Stimulated activated CD4-positive, alpha-beta T cell treated with anti-CD3 and anti-CD28 coated beads, Interleukin-4, amount 100 ng/mL, for 4 hours (primary cell): ENCODE data around the gene YIPF2.
A peak's percentile ranks its signal among the peaks of the same experiment; 100 is the strongest.
"Not testable (repeated sequence)": the region's sequence is repeated elsewhere in the genome, so short reads cannot be mapped to it uniquely, and the experiment has no call there.

Source experiments
- DNase-seq, 2 experiments: peaks; one replicate each; pipeline ENCODE4 v3.0.0-alpha.2; 2020

The YIPF2 gene

GRCh38 chr19:10928563-10929401 lies at the start of gene YIPF2, which contains the start of gene TIMM29:
TSS of gene YIPF2 (minus strand) at chr19:10928639. CDS start at chr19:10928410, 229 bp downstream.
TSS of gene TIMM29 (plus strand) at chr19:10928811. CDS start at chr19:10928823, 12 bp downstream.
- DNase-seq = peak; percentile 92 to 94

- no peak for DNase-seq
Measured at GRCh38 chr19:10977742-10978092, 49.3 kb upstream of the YIPF2 start.

GRCh38 chr19:10976131-10976892 lies 47.9 kb upstream of the YIPF2 start:
- no peak for DNase-seq

- no peak for DNase-seq
Measured at GRCh38 chr19:10975374-10976130, 47.1 kb upstream of the YIPF2 start.

- no peak for DNase-seq
Measured at GRCh38 chr19:10971107-10971726, 42.8 kb upstream of the YIPF2 start.

- no peak for DNase-seq
Measured at GRCh38 chr19:10968527-10969135, 40.2 kb upstream of the YIPF2 start.

- no peak for DNase-seq
Measured at GRCh38 chr19:10966809-10967208, 38.4 kb upstream of the YIPF2 start.

GRCh38 chr19:10965398-10965797 lies 37.0 kb upstream of the YIPF2 start:
- no peak for DNase-seq

GRCh38 chr19:10964903-10965302 lies 36.5 kb upstream of the YIPF2 start:
- DNase-seq = no peak

GRCh38 chr19:10963865-10964264 lies 35.4 kb upstream of the YIPF2 start:
- DNase-seq = no peak

GRCh38 chr19:10962863-10963262 lies 34.4 kb upstream of the YIPF2 start:
- DNase-seq = no peak

GRCh38 chr19:10961073-10961860 lies 32.8 kb upstream of the YIPF2 start:
- no peak for DNase-seq

- DNase-seq = peak; percentile 97 to 99
Measured at GRCh38 chr19:10960314-10961072, 32.1 kb upstream of the YIPF2 start, which contains the start of gene SMARCA4. TSS of gene SMARCA4 (plus strand) at chr19:10961030. CDS start at chr19:10984152, 23,122 bp downstream.

GRCh38 chr19:10959277-10959968 lies 31.0 kb upstream of the YIPF2 start:
- not testable (repeated sequence) for DNase-seq

- DNase-seq = no peak
Measured at GRCh38 chr19:10952809-10953208, 24.4 kb upstream of the YIPF2 start.

- no peak for DNase-seq
Measured at GRCh38 chr19:10946958-10947657, 18.7 kb upstream of the YIPF2 start.

- no peak for DNase-seq
Measured at GRCh38 chr19:10945264-10945663, 16.8 kb upstream of the YIPF2 start.

- DNase-seq = not testable (repeated sequence)
Measured at GRCh38 chr19:10943412-10943811, 15.0 kb upstream of the YIPF2 start.

- DNase-seq = not testable (repeated sequence)
Measured at GRCh38 chr19:10941649-10942048, 13.2 kb upstream of the YIPF2 start.
